HG03575 (cell line): ENCODE results near the gene PAK2.

Experiments
- ATAC-seq: cut with Tn5 transposase; IDR thresholded peaks from one replicate; pipeline ENCODE4 v1.9.1; 2021; ENCODE audit not compliant: unreplicated experiment, insufficient number of reproducible peaks, low FRiP score; ENCODE audit errors: extremely low read depth

PAK2 gene

GRCh38 chr3:196875258-196875657 lies 135.6 kb downstream of the PAK2 start:
- ATAC-seq, result no peak
